ENCODE results near the gene BRAF.

DNA sequence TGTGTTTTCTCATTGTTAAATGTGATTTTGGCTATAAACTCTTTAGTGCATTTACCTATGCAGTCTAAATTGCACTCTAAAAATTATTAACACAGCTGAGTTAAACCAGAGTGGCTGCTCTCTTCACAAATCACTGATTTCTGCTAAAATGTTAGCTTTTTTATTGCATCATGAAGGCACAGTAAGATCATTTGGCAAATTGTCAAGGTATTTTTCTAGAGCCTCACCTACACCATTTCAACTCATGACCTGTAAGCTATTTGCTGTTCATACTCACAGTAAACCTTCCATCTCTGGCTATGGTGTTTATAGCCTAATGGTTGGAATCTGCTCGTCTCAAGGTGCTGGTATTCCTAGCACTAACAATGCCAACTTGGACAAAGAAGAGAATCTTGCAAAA lies 202.5 kb downstream of the BRAF start:
- TF ChIP-seq, protein P1, sequence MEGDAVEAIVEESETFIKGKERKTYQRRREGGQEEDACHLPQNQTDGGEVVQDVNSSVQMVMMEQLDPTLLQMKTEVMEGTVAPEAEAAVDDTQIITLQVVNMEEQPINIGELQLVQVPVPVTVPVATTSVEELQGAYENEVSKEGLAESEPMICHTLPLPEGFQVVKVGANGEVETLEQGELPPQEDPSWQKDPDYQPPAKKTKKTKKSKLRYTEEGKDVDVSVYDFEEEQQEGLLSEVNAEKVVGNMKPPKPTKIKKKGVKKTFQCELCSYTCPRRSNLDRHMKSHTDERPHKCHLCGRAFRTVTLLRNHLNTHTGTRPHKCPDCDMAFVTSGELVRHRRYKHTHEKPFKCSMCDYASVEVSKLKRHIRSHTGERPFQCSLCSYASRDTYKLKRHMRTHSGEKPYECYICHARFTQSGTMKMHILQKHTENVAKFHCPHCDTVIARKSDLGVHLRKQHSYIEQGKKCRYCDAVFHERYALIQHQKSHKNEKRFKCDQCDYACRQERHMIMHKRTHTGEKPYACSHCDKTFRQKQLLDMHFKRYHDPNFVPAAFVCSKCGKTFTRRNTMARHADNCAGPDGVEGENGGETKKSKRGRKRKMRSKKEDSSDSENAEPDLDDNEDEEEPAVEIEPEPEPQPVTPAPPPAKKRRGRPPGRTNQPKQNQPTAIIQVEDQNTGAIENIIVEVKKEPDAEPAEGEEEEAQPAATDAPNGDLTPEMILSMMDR (IDR thresholded peaks at IDR 0.05): no peak
- TF ChIP-seq EP300 (IDR thresholded peaks at IDR 0.05; ENCODE audit: low read depth): no peak

Data from transverse colon (tissue), 3 donors.